Endothelial cell of umbilical vein (primary cell): ENCODE data around the gene CLSTN2. TPM values are rescaled to one million over a fixed set of nuclear protein-coding genes. Genes with fewer than 3 reads are reported as not detected.

ENCODE experiments used
- BruUV-seq: library from RNA; stranded (reverse); fragments of 400-500 nt; replicated peaks from 2 replicates; lab custom pipeline; 2021; lab: Mats Ljungman, UMichigan
- CTCF ChIA-PET: fragments of 300-600, 350-600 bp; sonication (Branson Sonifier 250); formaldehyde crosslinking; loops from one replicate; lab custom pipeline; 2021; ENCODE audit warnings: antibody characterized with exemption, inconsistent platforms; lab: Charles Lee
- POLR2A ChIA-PET: fragments of 300-600, 350-600 bp; sonication (Branson Sonifier 250); formaldehyde crosslinking; loops from one replicate; lab custom pipeline; 2021; ENCODE audit warnings: antibody characterized with exemption, inconsistent platforms; lab: Charles Lee
- DNase-seq: peaks from one replicate; pipeline ENCODE4 v3.0.0-alpha.2; 2011; ENCODE audit warnings: low read depth, low spot score
- FAIRE-seq: peaks from 2 replicates; lab custom pipeline; 2011; peaks lifted over from hg19 to GRCh38; lab: Jason Lieb, UNC
- H2AFZ ChIP-seq: 2 replicates; pipeline ENCODE4 v1.6.0; 2012; ENCODE audit warnings: low read depth, low read length, control low read depth, inconsistent platforms
- H3K27ac ChIP-seq: 2 replicates; pipeline ENCODE4 v1.5.1; 2011; ENCODE audit warnings: low read depth, mild to moderate bottlenecking, control low read depth, low read length, moderate library complexity; ENCODE audit not compliant: insufficient read depth
- H3K27me3 ChIP-seq, 2 experiments: 2 replicates each; pipeline versions ENCODE4 v1.6.0 to v1.6.1; 2011; ENCODE audit warnings: low read length in 2 of 2, mixed read lengths in 1 of 2; ENCODE audit not compliant: control insufficient read depth in 2 of 2, insufficient read depth in 2 of 2
- H3K36me3 ChIP-seq, 2 experiments: 2 replicates in 1 of 2; 3 replicates in 1 of 2; pipeline ENCODE4 v1.5.1; 2011; ENCODE audit warnings: low read length in 2 of 2, mild to moderate bottlenecking in 1 of 2, moderate library complexity in 1 of 2; ENCODE audit not compliant: control insufficient read depth in 2 of 2, insufficient read depth in 2 of 2; ENCODE audit errors: extremely low read depth in 1 of 2
- H3K4me1 ChIP-seq: 3 replicates; pipeline ENCODE4 v1.5.1; 2011; ENCODE audit warnings: mild to moderate bottlenecking, low read length; ENCODE audit not compliant: control insufficient read depth, insufficient read depth; ENCODE audit errors: extremely low read depth
- H3K4me2 ChIP-seq: 2 replicates; pipeline ENCODE4 v1.6.1; 2011; ENCODE audit warnings: low read length, control low read depth, mixed read lengths; ENCODE audit not compliant: insufficient read depth
- H3K4me3 ChIP-seq, 3 experiments: fragments of 200-600 bp in 1 of 3; sonication (generic), shearing (Covaris generic) in 1 of 3; replicated peaks in 1 of 3; 2 replicates each; pipeline ENCODE4 v1.5.1; 2011 to 2016; ENCODE audit warnings: control low read depth in 3 of 3, low read length in 3 of 3, mild to moderate bottlenecking in 2 of 3, inconsistent platforms in 1 of 3, low read depth in 1 of 3, moderate library complexity in 1 of 3; ENCODE audit not compliant: insufficient read depth in 1 of 3
- H3K79me2 ChIP-seq: 2 replicates; pipeline ENCODE4 v1.6.0; 2012; ENCODE audit warnings: low read length, inconsistent platforms; ENCODE audit not compliant: control insufficient read depth, insufficient read depth
- H3K9ac ChIP-seq: replicated peaks from 2 replicates; pipeline ENCODE3; 2011; ENCODE audit warnings: low read length, control low read depth; ENCODE audit not compliant: insufficient read depth; ENCODE audit errors: extremely low read depth
- H3K9me1 ChIP-seq: replicated peaks from 3 replicates; pipeline ENCODE4 v1.6.0; 2011; ENCODE audit warnings: mild to moderate bottlenecking, low read length; ENCODE audit not compliant: control insufficient read depth, insufficient read depth; ENCODE audit errors: extremely low read depth
- H3K9me3 ChIP-seq: replicated peaks from 2 replicates; pipeline ENCODE4 v1.5.1; 2012; ENCODE audit warnings: low read length, inconsistent platforms; ENCODE audit not compliant: control insufficient read depth, insufficient read depth
- H4K20me1 ChIP-seq: replicated peaks from 2 replicates; pipeline ENCODE3; 2011; ENCODE audit warnings: mild to moderate bottlenecking, low read length; ENCODE audit not compliant: control insufficient read depth, insufficient read depth; ENCODE audit errors: extremely low read depth
- EZH2 ChIP-seq: IDR thresholded peaks from 2 replicates; pipeline ENCODE4 v1.6.1; 2012; ENCODE audit warnings: borderline replicate concordance, low read depth, mild to moderate bottlenecking, moderate library complexity, low read length, inconsistent platforms; ENCODE audit not compliant: severe bottlenecking
- FOS ChIP-seq: IDR thresholded peaks from 2 replicates; pipeline ENCODE4 v1.6.1; 2011; ENCODE audit warnings: mild to moderate bottlenecking, low read length, moderate library complexity, borderline replicate concordance; ENCODE audit not compliant: insufficient read depth
- GATA2 ChIP-seq: IDR thresholded peaks from 2 replicates; pipeline ENCODE4 v1.7.0; 2011; ENCODE audit warnings: low read depth, mild to moderate bottlenecking, moderate library complexity, mixed read lengths, low read length; ENCODE audit not compliant: insufficient read length, insufficient read depth
- JUN ChIP-seq: IDR thresholded peaks from 2 replicates; pipeline ENCODE4 v1.6.1; 2011; ENCODE audit warnings: borderline replicate concordance, low read depth; ENCODE audit not compliant: insufficient read length, insufficient read depth
- MYC ChIP-seq: IDR thresholded peaks from one replicate; pipeline ENCODE4 v1.6.1; 2011; ENCODE audit warnings: mild to moderate bottlenecking, low read depth, low read length
- POLR2A ChIP-seq: IDR thresholded peaks from 2 replicates; pipeline ENCODE4 v1.6.1; 2012; ENCODE audit warnings: low read depth, mild to moderate bottlenecking, control low read depth, low read length
- POLR2AphosphoS5 ChIP-seq: IDR thresholded peaks from 2 replicates; pipeline ENCODE4 v1.6.1; 2012; ENCODE audit warnings: low read depth, mild to moderate bottlenecking, control low read depth, low read length, moderate library complexity; ENCODE audit not compliant: insufficient read depth
- dilution Hi-C: fragments of 300-500 bp; cut with MboI; formaldehyde crosslinking; loops from one replicate; pipeline ENCODE4 v1.15.0; 2019; ENCODE audit warnings: low sequenced_read_pairs; ENCODE audit not compliant: extremely low pct_ligation_motif_present
- intact Hi-C: fragments of 100-400 bp; cut with micrococcal nuclease; formaldehyde crosslinking; loops from one replicate; pipeline ENCODE4 v1.10.0; 2022
- polyA plus RNA-seq, 4 experiments: library from polyadenylated mRNA; depleted of rRNA in 3 of 4; stranded (reverse) in 3 of 4; unstranded in 1 of 4; fragments of >200 nt; gene quantifications; 2 replicates each; pipeline versions ENCODE4 v1.2.1 to v1.2.3, GENCODE V29; 2011 to 2012; ENCODE audit warnings: missing spikeins in 1 of 4
- total RNA-seq: library from RNA; stranded (reverse); gene quantifications from 2 replicates; pipeline ENCODE4 v1.2.3, GENCODE V29; 2021
- TF ChIP-seq, protein P1 (sequence below), 2 donors: IDR thresholded peaks; 1 replicate in 1 of 2; 2 replicates in 1 of 2; pipeline ENCODE4 v1.5.1; 2011; ENCODE audit warnings: low read length in 2 of 2, mild to moderate bottlenecking in 2 of 2, moderate library complexity in 2 of 2, control low read depth in 1 of 2, inconsistent platforms in 1 of 2, low read depth in 1 of 2; ENCODE audit not compliant: insufficient read depth in 1 of 2; ENCODE audit errors: extremely low read depth in 1 of 2
- TF ChIP-seq, protein P2 (sequence below): IDR thresholded peaks from 2 replicates; pipeline ENCODE4 v1.6.1; 2011; ENCODE audit not compliant: insufficient read depth, insufficient read length

The CLSTN2 gene
- total and polyA plus RNA-seq, 2 donors (not counting 3 experiments of a cell fraction or from before 2014, with no cell fraction given) = 0.26 to 0.38 TPM

- H3K4me2 ChIP-seq = no peak overlapping the region
- H3K9ac ChIP-seq = no peak overlapping the region
- POLR2A ChIA-PET = no interaction called here
- no peak overlapping the region for H3K4me3 ChIP-seq
- dilution Hi-C loops (no loop called here), intact Hi-C loops (no loop called here)
- no peaks in the 10 kb centered on the region for H3K36me3 ChIP-seq
- H3K27ac ChIP-seq = no peak overlapping the region
- CTCF ChIA-PET = no interaction called here
- no peak for DNase-seq
- no peaks in the 10 kb centered on the region for H3K4me1 ChIP-seq
- H3K79me2 ChIP-seq = no peaks in the 10 kb centered on the region
- H4K20me1 ChIP-seq = no peaks in the 10 kb centered on the region
- no peak overlapping the region for H2AFZ ChIP-seq
- H3K27me3 ChIP-seq = no peaks in the 10 kb centered on the region
- FAIRE-seq = no peak
- no TSS peak for BruUV-seq
- no peaks in the 10 kb centered on the region for H3K9me3 ChIP-seq
- no peaks in the 10 kb centered on the region for H3K9me1 ChIP-seq
- TF ChIP-seq, protein P1, sequence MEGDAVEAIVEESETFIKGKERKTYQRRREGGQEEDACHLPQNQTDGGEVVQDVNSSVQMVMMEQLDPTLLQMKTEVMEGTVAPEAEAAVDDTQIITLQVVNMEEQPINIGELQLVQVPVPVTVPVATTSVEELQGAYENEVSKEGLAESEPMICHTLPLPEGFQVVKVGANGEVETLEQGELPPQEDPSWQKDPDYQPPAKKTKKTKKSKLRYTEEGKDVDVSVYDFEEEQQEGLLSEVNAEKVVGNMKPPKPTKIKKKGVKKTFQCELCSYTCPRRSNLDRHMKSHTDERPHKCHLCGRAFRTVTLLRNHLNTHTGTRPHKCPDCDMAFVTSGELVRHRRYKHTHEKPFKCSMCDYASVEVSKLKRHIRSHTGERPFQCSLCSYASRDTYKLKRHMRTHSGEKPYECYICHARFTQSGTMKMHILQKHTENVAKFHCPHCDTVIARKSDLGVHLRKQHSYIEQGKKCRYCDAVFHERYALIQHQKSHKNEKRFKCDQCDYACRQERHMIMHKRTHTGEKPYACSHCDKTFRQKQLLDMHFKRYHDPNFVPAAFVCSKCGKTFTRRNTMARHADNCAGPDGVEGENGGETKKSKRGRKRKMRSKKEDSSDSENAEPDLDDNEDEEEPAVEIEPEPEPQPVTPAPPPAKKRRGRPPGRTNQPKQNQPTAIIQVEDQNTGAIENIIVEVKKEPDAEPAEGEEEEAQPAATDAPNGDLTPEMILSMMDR (IDR thresholded peaks at IDR 0.05; ENCODE audit: extremely low read depth in 1 of 2, insufficient read depth in 1 of 2, low read depth in 1 of 2, low read length in 2 of 2) = no peak
- TF ChIP-seq POLR2AphosphoS5 = no peak
- no peak for TF ChIP-seq EZH2
- TF ChIP-seq GATA2 = no peak
- TF ChIP-seq JUN = no peak
- TF ChIP-seq FOS = no peak
- TF ChIP-seq POLR2A = no peak
- TF ChIP-seq, protein P2, sequence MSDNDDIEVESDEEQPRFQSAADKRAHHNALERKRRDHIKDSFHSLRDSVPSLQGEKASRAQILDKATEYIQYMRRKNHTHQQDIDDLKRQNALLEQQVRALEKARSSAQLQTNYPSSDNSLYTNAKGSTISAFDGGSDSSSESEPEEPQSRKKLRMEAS = no peak
- TF ChIP-seq MYC = no peak
These were observed 595.1 kb downstream of the CLSTN2 start for GRCh38 chr3:140530131-140530530.
